Measurements from ENCODE around the gene MPDU1.

Gene MPDU1

DNA sequence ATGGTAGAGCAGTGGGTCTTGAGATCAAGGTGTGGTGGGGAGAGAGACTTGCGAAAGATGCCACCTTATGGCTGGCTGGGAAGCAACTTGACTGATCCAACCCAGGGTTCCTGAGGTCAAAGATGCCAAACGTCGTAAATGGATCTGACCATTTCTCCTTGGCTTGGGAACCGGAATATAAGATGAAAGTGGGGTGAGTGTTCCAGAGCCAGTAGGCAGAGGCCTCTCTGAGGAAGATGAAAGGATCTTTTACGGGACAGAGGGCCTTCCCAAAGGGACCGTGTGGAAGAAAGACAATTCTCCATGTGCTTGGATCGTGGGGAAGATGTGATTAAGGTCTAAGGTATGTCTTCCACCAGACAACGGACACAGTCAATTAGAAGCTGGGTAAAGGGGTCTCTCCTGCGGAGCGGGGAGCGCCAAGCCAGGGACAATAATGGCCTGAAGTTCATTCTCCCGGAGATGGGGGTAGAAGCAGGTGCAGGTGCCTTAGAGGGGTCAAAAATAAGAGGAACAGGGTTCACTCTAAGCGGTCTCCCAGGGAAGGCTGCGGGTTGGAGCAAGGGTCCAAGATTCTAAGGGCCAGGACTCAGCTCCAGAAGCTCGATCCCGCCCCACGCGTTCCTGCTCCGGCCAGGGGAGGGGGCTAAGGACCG lies 30.2 kb downstream of the MPDU1 start:
- Histone ChIP-seq H3K36me3 (no peaks in the 10 kb centered on the region), H3K4me3 (ENCODE audit: low read depth, low read length) (peak overlapping the region; percentile 73), H3K4me1 (no peaks in the 10 kb centered on the region), H3K27me3 (no peaks in the 10 kb centered on the region), H3K9me3 (no peaks in the 10 kb centered on the region)
- no peak for DNase-seq
- no peak for TF ChIP-seq CTCF (IDR thresholded peaks at IDR 0.05; ENCODE audit: low read depth, low read length)

DNA sequence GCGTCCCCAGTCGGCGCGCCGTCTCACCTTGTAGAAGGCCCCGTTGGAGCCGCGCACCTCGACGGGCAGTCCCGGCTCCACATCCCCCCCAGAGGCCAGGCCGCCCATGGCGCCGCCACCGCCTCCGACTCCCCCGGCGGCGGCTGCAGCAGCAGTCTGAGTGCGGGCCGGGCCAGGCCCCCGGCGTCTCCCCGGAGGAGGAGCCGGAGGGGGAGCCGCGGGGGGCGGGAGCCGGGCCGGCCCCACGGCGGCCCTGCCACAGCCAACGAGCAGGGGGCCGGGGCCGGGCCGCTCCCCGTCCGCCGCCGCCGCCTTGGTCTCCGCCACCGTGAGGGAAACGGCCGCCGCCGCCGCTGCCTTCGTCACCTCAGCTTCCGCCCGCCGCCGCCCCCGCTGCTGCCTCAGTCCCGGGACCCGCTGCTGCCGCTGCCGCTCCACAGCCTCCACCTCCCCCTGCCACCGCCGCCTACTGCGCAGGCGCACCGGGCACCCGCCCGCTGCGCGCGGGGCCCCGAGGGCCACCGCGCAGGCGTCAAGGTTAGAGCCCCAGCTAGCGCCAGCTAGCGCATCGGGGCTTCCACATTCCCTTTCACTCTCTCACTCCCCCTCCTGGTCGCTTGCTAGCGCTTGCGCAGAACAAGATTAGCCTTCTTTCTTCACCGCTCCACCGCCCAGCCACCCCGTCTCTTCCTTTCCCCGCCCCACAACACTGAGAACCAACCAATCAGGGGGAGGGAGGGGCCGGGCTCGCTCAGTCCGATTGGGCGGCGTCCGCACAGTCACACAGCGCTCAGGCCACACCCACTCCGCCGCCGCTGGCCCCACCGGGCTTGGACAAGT lies 31.0 kb downstream of the MPDU1 start, which contains the start of gene FXR2:
FXR2 (minus strand) TSS at position 473 of the 840 bp plus-strand sequence; CDS start at position 108, 365 bp downstream.
- Histone ChIP-seq H3K4me3 (ENCODE audit: low read depth, low read length) (peak within 1 kb of the TSS; percentile 73), H3K27me3 (no peaks in the 10 kb centered on the region), H3K36me3 (no peaks in the 10 kb centered on the region), H3K9me3 (no peaks in the 10 kb centered on the region), H3K4me1 (no peaks in the 10 kb centered on the region)
- peak; percentile 97 for DNase-seq
- TF ChIP-seq CTCF (IDR thresholded peaks at IDR 0.05; ENCODE audit: low read depth, low read length), result peak; percentile 58

- H3K9me3 ChIP-seq, result no peaks in the 10 kb centered on the region
- H3K4me1 ChIP-seq, result no peaks in the 10 kb centered on the region
- no peaks in the 10 kb centered on the region for H3K27me3 ChIP-seq
- no peaks in the 10 kb centered on the region for H3K36me3 ChIP-seq
- no peak for TF ChIP-seq CTCF (IDR thresholded peaks at IDR 0.05; ENCODE audit: low read depth, low read length)
- H3K4me3 ChIP-seq (ENCODE audit: low read depth, low read length), result peak overlapping the region; percentile 47
- DNase-seq, result no peak
These were observed 31.7 kb downstream of the MPDU1 start for GRCh38 chr17:7615265-7615747.

GRCh38 chr17:7618608-7619007 lies 35.0 kb downstream of the MPDU1 start:
- no peak for TF ChIP-seq CTCF (IDR thresholded peaks at IDR 0.05; ENCODE audit: low read depth, low read length)
- no peaks in the 10 kb centered on the region for H3K9me3 ChIP-seq

GRCh38 chr17:7620835-7621234 lies 37.2 kb downstream of the MPDU1 start:
- Histone ChIP-seq H3K36me3 (no peaks in the 10 kb centered on the region), H3K9me3 (no peaks in the 10 kb centered on the region), H3K4me1 (no peaks in the 10 kb centered on the region), H3K4me3 (ENCODE audit: low read depth, low read length) (no peak overlapping the region), H3K27me3 (no peaks in the 10 kb centered on the region)
- no peak for TF ChIP-seq CTCF (IDR thresholded peaks at IDR 0.05; ENCODE audit: low read depth, low read length)
- no peak for DNase-seq

More at GRCh38 chr17:7618608-7619007, 35.0 kb downstream of the MPDU1 start:
- DNase-seq, result no peak
- no peaks in the 10 kb centered on the region for H3K36me3 ChIP-seq
- H3K4me1 ChIP-seq, result no peaks in the 10 kb centered on the region
- no peaks in the 10 kb centered on the region for H3K27me3 ChIP-seq
- H3K4me3 ChIP-seq (ENCODE audit: low read depth, low read length), result no peak overlapping the region
